Measurements from ENCODE around the gene MYDGF.

DNA sequence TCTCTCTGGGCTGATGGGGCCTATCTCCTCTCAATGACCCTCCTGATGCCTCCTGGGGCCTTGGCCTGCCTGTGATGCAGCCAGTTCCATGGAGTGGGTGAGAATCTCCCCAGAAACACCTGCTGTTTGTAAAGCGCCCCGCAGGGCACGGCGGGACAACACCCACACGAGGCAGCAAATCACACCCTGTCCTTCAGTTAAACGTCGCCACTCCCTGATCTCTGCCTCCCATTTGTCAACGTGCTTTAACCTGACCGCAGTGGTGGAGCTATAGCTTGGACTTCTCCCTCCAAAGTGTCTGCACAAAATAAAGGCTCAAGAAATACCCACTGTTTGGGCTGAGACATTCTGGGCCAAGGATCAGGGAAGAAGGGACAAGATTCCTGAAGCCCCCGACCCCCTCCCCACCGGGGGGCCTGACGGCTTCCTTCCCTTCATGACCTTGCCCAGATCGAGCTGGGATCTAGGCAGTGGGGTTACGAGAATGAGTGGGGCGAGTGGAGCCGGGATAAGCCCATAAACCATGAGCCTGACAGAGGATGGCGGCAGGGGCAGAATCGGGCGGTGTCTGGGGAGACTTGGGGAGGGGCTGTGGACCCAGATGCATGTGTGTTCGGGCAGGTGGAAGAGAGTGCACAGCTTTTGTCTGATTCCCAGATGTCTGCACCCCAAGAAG is 8.0 kb downstream of the MYDGF start:
- no peak for TF ChIP-seq POLR2A (IDR thresholded peaks at IDR 0.05)
- TF ChIP-seq, protein P1, sequence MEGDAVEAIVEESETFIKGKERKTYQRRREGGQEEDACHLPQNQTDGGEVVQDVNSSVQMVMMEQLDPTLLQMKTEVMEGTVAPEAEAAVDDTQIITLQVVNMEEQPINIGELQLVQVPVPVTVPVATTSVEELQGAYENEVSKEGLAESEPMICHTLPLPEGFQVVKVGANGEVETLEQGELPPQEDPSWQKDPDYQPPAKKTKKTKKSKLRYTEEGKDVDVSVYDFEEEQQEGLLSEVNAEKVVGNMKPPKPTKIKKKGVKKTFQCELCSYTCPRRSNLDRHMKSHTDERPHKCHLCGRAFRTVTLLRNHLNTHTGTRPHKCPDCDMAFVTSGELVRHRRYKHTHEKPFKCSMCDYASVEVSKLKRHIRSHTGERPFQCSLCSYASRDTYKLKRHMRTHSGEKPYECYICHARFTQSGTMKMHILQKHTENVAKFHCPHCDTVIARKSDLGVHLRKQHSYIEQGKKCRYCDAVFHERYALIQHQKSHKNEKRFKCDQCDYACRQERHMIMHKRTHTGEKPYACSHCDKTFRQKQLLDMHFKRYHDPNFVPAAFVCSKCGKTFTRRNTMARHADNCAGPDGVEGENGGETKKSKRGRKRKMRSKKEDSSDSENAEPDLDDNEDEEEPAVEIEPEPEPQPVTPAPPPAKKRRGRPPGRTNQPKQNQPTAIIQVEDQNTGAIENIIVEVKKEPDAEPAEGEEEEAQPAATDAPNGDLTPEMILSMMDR (IDR thresholded peaks at IDR 0.05), result no peak

Measured in esophagus squamous epithelium (tissue), 4 donors.